Stimulated activated effector memory CD8-positive, alpha-beta T cell treated with anti-CD3 and anti-CD28 coated beads, Interleukin-12 subunit alpha, Interleukin-12 subunit beta, amount 100 ng/mL, for 72 hours (primary cell): Measurements from ENCODE around the gene KCNQ1OT1.

Experiments used
- ATAC-seq: fragments of 150-1000 bp; cut with Tn5 transposase; 2 replicates; pipeline ENCODE4 v1.10.0; 2021
- DNase-seq, 2 donors: peaks; one replicate each; pipeline ENCODE4 v3.0.0; 2021 to 2022; ENCODE audit warnings: low spot score in 2 of 2
- H3K27ac Mint-ChIP-seq: one replicate; pipeline ENCODE4 v1.8.0; 2022; ENCODE audit warnings: mild to moderate bottlenecking, mixed read lengths
- H3K36me3 Mint-ChIP-seq: one replicate; pipeline ENCODE4 v1.8.0; 2022; ENCODE audit warnings: mild to moderate bottlenecking, mixed read lengths
- H3K4me1 Mint-ChIP-seq: one replicate; pipeline ENCODE4 v1.8.0; 2022; ENCODE audit warnings: mixed read lengths
- H3K4me3 Mint-ChIP-seq: one replicate; pipeline ENCODE4 v1.8.0; 2022; ENCODE audit warnings: mild to moderate bottlenecking, mixed read lengths
- H3K9me3 Mint-ChIP-seq: one replicate; pipeline ENCODE4 v1.8.0; 2022; ENCODE audit warnings: mixed read lengths

KCNQ1OT1 gene

GRCh38 chr11:2729841-2730240 is 30.0 kb upstream of the KCNQ1OT1 start:
- no peaks in the 10 kb centered on the region for H3K36me3 Mint-ChIP-seq
- peaks cover 4% of the 10 kb centered on the region for H3K4me1 Mint-ChIP-seq
- no peak overlapping the region for H3K27ac Mint-ChIP-seq

DNA sequence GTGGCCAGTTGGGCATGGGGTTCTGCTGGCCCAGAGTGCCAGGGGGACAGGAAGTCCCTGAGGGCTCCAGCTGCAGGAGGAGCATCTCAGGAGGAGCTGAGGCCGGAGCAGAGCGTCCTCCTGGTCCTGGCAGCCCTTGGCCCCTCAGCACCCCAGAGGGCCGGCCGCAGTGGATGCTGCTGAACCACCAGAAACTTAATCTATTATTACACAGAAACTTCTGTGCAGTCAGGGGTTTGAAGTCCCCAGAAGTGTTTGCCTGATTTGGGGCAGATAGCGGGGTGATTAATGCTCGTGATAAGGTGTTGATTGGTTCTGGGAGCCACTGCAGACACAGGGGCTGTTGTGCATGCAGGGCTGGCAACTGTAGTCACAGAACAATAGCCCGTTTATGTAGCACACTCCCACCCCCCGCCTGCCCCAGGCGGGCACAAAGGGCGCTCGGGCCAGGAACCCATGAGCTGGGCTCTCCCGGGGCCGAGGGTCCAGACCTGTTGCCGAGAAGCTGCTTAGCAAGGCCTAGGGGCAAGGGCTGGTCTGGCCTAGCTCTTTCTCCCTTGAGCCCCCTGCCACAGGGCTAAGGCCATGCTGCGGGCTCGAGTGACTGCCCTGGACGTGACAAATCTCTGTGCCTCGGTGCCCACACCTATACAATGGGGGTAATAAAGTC is 29.0 kb upstream of the KCNQ1OT1 start:
- ATAC-seq (no peak), DNase-seq (no peak)
- Mint-ChIP-seq H3K4me1 (peaks cover 4% of the 10 kb centered on the region), H3K4me3 (no peak overlapping the region), H3K36me3 (no peaks in the 10 kb centered on the region), H3K27ac (no peak overlapping the region), H3K9me3 (no peaks in the 10 kb centered on the region)

More at GRCh38 chr11:2729841-2730240, 30.0 kb upstream of the KCNQ1OT1 start:
- DNase-seq (no peak), ATAC-seq (no peak)
- Mint-ChIP-seq H3K9me3 (no peaks in the 10 kb centered on the region), H3K4me3 (no peak overlapping the region)

DNA sequence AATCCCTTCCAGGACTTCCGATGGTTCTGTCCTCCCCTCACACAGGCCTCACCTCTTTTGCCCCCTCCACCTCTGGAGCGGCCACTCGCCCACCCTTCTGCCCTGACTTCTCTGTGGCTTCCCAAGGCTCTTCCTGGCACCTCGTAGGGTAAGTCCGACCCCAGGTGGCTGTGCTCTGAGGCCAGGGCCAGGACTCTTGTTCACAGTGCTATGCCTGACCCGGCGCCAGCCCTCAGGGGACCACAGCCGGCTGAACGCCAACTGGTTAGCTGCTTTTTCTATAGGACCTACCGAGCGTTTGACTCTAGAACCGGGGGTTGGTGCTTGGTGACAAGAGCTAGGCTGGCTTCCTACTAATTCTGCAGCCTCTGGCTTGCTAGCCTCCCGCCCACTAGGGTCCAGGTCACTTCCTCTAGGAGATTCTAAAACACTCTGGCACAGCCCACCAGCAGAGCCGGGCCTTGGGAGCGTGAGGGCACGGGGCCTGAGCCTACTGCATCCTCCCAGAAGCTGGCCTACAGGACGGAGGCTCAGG is 28.4 kb upstream of the KCNQ1OT1 start:
- no peaks in the 10 kb centered on the region for H3K9me3 Mint-ChIP-seq
- H3K36me3 Mint-ChIP-seq, result no peaks in the 10 kb centered on the region
- DNase-seq (no peak), ATAC-seq (no peak)
- no peak overlapping the region for H3K27ac Mint-ChIP-seq
- peaks cover 4% of the 10 kb centered on the region for H3K4me1 Mint-ChIP-seq
- H3K4me3 Mint-ChIP-seq, result no peak overlapping the region

GRCh38 chr11:2726964-2727363 is 27.2 kb upstream of the KCNQ1OT1 start:
- peaks cover 4% of the 10 kb centered on the region for H3K4me1 Mint-ChIP-seq
- ATAC-seq (no peak), DNase-seq (no peak)
- H3K27ac Mint-ChIP-seq, result no peak overlapping the region
- H3K36me3 Mint-ChIP-seq, result no peaks in the 10 kb centered on the region
- no peaks in the 10 kb centered on the region for H3K9me3 Mint-ChIP-seq
- no peak overlapping the region for H3K4me3 Mint-ChIP-seq

GRCh38 chr11:2725368-2726300 is 25.8 kb upstream of the KCNQ1OT1 start:
- Mint-ChIP-seq H3K4me1 (peaks cover 4% of the 10 kb centered on the region), H3K27ac (no peak overlapping the region)
- no peak for ATAC-seq

DNA sequence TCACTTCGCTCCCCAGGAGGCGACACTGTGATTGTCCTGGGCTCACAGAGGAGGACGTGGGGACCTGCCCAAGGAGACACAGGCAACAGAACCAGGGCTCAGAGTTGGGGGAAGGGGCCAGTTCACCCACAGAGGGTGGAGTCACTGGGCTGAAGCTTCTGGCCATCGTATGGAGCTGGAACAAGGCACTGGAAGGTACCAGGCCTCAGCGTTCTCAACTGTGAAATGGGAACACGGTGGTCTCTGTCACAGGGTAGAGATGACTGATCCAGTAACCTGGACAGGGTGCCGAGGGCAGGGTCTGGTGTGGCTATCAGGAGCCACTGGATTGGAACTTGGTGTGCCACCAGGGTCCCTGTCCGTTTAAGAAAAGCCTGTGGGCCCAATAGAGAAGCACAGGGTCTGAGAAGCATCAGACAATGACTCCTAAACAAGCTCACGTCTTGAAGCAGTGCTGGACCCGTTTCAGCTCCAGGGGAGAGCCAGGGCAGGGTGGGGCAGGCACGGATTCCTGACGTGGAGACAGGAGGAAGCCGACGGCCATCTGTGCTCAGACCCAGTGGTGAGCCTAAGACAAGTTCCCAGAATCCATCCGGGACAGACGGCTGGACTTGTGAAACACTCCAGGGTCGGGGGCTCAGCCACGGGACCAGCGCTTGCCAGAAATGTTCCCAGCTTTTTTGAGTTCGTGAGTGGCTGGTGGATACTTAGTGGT is 25.0 kb upstream of the KCNQ1OT1 start:
- DNase-seq, result no peak
- Mint-ChIP-seq H3K27ac (peak overlapping the region; percentile 50), H3K9me3 (no peaks in the 10 kb centered on the region), H3K36me3 (no peaks in the 10 kb centered on the region), H3K4me3 (no peak overlapping the region), H3K4me1 (peaks cover 4% of the 10 kb centered on the region)
- no peak for ATAC-seq

More at GRCh38 chr11:2725368-2726300, 25.8 kb upstream of the KCNQ1OT1 start:
- H3K9me3 Mint-ChIP-seq, result no peaks in the 10 kb centered on the region
- DNase-seq, result no peak
- no peaks in the 10 kb centered on the region for H3K36me3 Mint-ChIP-seq
- no peak overlapping the region for H3K4me3 Mint-ChIP-seq

DNA sequence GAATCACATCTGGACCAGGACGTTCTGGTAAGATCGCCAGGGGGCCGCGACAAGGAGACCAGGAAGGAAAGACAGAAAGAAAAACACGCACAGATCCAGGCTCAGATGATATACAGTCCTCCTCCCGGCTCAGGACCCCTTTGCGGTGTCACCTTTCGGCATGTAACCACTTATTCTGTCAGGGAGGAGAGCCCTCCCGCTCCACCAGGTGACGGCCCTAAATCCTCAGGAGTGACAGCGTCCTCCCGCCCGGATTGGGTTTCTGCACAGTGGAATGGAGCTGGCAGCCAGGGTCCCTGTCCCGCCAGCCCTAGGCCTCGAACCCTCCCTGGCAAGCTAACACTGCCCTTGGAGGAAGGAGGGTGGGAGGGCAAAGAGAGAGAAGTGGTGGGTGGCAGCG is 24.3 kb upstream of the KCNQ1OT1 start:
- Mint-ChIP-seq H3K27ac (peak overlapping the region; percentile 50), H3K4me1 (peaks cover 4% of the 10 kb centered on the region), H3K36me3 (no peaks in the 10 kb centered on the region), H3K9me3 (no peaks in the 10 kb centered on the region), H3K4me3 (no peak overlapping the region)
- DNase-seq, result no peak
- ATAC-seq, result no peak

- Mint-ChIP-seq H3K4me3 (no peak overlapping the region), H3K27ac (no peak overlapping the region), H3K9me3 (no peaks in the 10 kb centered on the region), H3K36me3 (no peaks in the 10 kb centered on the region), H3K4me1 (peaks cover 4% of the 10 kb centered on the region)
- ATAC-seq (no peak), DNase-seq (no peak)
Observed at GRCh38 chr11:2722955-2723354, 23.2 kb upstream of the KCNQ1OT1 start.

GRCh38 chr11:2721210-2721916 is 21.6 kb upstream of the KCNQ1OT1 start:
- Mint-ChIP-seq H3K27ac (no peak overlapping the region), H3K4me3 (no peak overlapping the region), H3K9me3 (no peaks in the 10 kb centered on the region), H3K36me3 (no peaks in the 10 kb centered on the region), H3K4me1 (no peaks in the 10 kb centered on the region)
- ATAC-seq, result no peak
- DNase-seq, result no peak

DNA sequence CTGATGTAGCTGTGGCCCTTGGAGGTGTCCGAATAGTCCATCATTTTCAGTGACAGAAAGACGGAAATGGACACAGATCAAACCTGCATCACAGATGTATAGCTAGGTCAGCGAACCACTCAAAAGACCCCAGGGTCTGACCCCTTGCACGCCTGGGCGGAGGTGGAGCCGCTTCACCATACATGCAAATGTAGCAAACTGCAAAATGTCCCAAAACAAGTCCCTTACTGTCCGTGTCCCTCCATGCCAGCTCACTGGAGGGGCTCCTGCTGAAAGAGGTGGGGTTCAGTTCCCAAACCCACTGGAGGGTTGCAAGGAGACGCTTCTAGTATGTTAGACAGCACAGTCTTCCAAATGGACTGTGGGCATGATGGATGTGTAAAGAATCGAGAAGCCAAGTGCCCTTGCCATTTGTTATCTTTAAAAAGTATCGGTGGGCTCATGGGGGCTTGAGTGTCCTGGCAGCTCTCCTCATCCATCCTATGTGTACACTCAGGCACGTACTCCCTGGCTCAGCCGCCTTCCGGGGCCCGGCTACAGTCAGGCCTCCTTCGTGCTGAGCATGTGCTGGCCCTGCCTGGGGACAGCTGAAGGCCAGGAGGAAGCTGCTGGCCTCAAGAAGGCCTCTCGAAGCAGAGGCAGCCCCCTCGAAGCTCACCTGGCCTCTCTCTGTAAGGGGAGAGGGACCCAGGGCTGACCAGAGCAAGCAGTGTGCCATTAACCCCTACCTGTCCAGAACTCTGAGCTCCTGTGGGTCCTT is 20.2 kb upstream of the KCNQ1OT1 start:
- no peaks in the 10 kb centered on the region for H3K36me3 Mint-ChIP-seq
- no peak overlapping the region for H3K4me3 Mint-ChIP-seq
- DNase-seq (no peak), ATAC-seq (no peak)
- no peak overlapping the region for H3K27ac Mint-ChIP-seq
- H3K9me3 Mint-ChIP-seq, result no peaks in the 10 kb centered on the region
- H3K4me1 Mint-ChIP-seq, result no peaks in the 10 kb centered on the region

DNA sequence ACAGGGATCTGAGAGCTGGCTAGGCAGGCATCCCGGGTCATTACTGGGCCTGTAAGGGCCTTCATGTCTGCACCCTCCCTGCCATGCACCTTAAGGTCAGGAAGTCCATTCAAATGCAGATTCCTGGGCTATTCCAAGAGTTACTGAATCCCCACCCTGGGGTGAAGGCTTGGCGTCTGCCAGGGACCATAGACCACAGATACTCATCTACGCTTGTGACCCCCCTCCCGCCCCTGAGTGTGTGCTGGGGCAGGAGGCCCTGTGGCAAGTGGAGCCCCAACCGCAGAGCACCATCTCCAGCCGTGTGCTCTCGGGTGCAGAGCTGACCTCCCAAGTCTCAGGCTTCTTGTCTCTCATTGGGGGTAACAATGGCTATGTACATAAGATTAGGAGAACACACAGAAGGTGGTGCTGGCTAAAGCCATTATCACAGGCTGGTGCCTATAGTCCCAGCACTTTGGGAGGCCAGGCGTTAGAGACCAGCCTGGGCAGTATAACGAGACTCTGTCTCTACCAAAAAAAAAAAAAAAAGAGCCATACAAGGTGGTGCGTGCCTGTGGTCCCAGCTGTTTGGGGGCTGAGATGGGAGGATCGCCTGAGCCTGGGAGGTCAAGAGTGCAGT is 19.1 kb upstream of the KCNQ1OT1 start:
- no peak for DNase-seq
- H3K4me3 Mint-ChIP-seq, result no peak overlapping the region
- no peak overlapping the region for H3K27ac Mint-ChIP-seq

DNA sequence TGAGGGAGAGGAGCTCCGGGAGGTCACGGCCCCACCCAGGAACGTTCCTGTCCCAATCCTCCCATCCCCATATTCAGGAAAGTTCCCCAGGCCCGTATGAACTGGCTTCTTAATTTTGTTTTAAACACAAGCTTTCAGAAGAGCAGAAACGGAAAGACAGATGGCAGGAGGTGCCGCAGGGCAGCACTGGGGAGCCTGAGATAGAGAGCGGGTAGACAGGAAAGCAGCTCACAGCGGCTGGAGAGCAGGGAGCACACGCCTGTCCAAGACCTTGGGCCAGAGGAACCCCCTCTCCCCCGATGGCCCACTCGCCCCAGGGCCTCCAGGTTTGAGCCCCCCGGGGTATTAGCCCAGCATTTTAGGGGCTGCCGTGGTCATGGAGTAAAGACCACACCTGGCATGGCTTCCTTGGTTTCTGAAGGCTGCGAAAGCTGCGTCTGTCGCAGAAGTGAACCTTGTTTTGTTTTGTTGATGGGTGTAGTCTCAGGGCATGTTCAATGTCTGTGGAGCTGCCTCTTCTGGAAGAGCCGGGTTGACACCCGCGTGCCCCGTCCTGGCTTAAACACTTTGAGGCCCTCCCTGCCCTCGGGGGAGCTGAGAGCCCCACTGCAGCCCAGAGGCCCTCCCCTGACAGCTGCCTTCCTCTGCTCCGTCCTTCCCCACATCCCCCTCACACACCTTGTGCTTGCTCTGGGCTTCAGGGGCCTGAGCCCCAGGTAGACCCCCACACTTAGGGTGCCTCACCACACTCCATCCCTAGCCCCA is 17.9 kb upstream of the KCNQ1OT1 start:
- Mint-ChIP-seq H3K27ac (no peak overlapping the region), H3K36me3 (no peaks in the 10 kb centered on the region), H3K4me1 (no peaks in the 10 kb centered on the region), H3K9me3 (no peaks in the 10 kb centered on the region), H3K4me3 (no peak overlapping the region)
- no peak for DNase-seq
- no peak for ATAC-seq

More for the DNA sequence above, 19.1 kb upstream of the KCNQ1OT1 start:
- Mint-ChIP-seq H3K9me3 (no peaks in the 10 kb centered on the region), H3K36me3 (no peaks in the 10 kb centered on the region), H3K4me1 (no peaks in the 10 kb centered on the region)
- no peak for ATAC-seq

- DNase-seq (no peak), ATAC-seq (no peak)
- Mint-ChIP-seq H3K4me3 (no peak overlapping the region), H3K9me3 (no peaks in the 10 kb centered on the region), H3K27ac (no peak overlapping the region), H3K36me3 (no peaks in the 10 kb centered on the region), H3K4me1 (no peaks in the 10 kb centered on the region)
Observed at GRCh38 chr11:2716376-2717095, 16.7 kb upstream of the KCNQ1OT1 start.
